Neural cell (in vitro differentiated cells): ENCODE results near the gene PRKCE.

Experiments
- CTCF ChIP-seq: fragments of 450-650 bp; IDR thresholded peaks from 2 replicates; pipeline ENCODE4 v1.5.1; 2014; ENCODE audit warnings: antibody characterized with exemption, mild to moderate bottlenecking, moderate library complexity; ENCODE audit not compliant: poor library complexity, severe bottlenecking
- EP300 ChIP-seq: fragments of 450-650 bp; conservative IDR thresholded peaks from 2 replicates; pipeline ENCODE4 v1.6.1; 2014; ENCODE audit warnings: antibody characterized with exemption, mild to moderate bottlenecking, moderate library complexity; ENCODE audit not compliant: poor library complexity, severe bottlenecking
- EZH2 ChIP-seq: fragments of 200-600, 300-800 bp; shearing (Covaris generic), sonication (generic); IDR thresholded peaks from 2 replicates; pipeline ENCODE4 v1.6.1; 2014; ENCODE audit warnings: antibody characterized with exemption, low read length, borderline replicate concordance, mild to moderate bottlenecking; ENCODE audit not compliant: insufficient read depth, poor library complexity, severe bottlenecking
- POLR2AphosphoS5 ChIP-seq: IDR thresholded peaks from 2 replicates; pipeline ENCODE4 v1.6.1; 2012
- RAD21 ChIP-seq: fragments of 450-650 bp; conservative IDR thresholded peaks from 2 replicates; pipeline ENCODE4 v1.6.1; 2014; ENCODE audit warnings: antibody characterized with exemption, mild to moderate bottlenecking, moderate library complexity
- TAF1 ChIP-seq: IDR thresholded peaks from 2 replicates; pipeline ENCODE4 v1.6.1; 2012; ENCODE audit warnings: low read depth

- TF ChIP-seq CTCF (no peak), TAF1 (no peak), EZH2 (no peak), POLR2AphosphoS5 (no peak), RAD21 (no peak), EP300 (no peak)
These were observed 372.8 kb downstream of the PRKCE start for GRCh38 chr2:46024146-46024779.
